ENCODE data around the gene TSPAN4.

- TF ChIP-seq CTCF (IDR thresholded peaks at IDR 0.05) (no peak), POLR2A (IDR thresholded peaks at IDR 0.05) (no peak)
Observed at GRCh38 chr11:889257-889656, 46.6 kb downstream of the TSPAN4 start.

All from testis (tissue), 2 donors.